ENCODE data around the gene CHAF1B.
"Not testable (repeated sequence)": the region's sequence is repeated elsewhere in the genome, so short reads cannot be mapped to it uniquely, and the experiment has no call there.

Gene CHAF1B

DNA sequence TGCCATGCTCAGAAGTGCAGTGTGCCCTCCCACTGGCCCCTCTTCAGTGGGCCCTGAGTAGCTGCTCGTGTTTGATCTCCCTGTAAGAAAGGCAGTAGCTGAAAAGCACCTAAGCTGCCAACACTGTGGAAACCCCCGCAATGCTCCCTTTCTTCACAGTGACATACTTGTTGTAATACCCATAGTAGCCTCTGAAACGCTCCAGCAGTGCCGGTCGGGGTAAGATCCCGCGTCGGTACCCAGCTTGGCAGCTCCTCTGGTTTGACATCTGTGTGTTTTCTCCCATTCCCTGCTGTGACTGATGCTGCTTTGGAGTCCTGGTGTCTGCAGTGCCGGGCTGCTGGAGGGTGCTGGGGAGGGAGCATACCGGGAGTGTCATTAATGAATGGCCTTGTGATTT, 3.6 kb downstream of the CHAF1B start:
- TF ChIP-seq, protein P1, sequence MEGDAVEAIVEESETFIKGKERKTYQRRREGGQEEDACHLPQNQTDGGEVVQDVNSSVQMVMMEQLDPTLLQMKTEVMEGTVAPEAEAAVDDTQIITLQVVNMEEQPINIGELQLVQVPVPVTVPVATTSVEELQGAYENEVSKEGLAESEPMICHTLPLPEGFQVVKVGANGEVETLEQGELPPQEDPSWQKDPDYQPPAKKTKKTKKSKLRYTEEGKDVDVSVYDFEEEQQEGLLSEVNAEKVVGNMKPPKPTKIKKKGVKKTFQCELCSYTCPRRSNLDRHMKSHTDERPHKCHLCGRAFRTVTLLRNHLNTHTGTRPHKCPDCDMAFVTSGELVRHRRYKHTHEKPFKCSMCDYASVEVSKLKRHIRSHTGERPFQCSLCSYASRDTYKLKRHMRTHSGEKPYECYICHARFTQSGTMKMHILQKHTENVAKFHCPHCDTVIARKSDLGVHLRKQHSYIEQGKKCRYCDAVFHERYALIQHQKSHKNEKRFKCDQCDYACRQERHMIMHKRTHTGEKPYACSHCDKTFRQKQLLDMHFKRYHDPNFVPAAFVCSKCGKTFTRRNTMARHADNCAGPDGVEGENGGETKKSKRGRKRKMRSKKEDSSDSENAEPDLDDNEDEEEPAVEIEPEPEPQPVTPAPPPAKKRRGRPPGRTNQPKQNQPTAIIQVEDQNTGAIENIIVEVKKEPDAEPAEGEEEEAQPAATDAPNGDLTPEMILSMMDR (IDR thresholded peaks at IDR 0.05; ENCODE audit: low read depth, low read length), result no peak
- no peak for DNase-seq (ENCODE audit: extremely low read depth, low read depth)

DNA sequence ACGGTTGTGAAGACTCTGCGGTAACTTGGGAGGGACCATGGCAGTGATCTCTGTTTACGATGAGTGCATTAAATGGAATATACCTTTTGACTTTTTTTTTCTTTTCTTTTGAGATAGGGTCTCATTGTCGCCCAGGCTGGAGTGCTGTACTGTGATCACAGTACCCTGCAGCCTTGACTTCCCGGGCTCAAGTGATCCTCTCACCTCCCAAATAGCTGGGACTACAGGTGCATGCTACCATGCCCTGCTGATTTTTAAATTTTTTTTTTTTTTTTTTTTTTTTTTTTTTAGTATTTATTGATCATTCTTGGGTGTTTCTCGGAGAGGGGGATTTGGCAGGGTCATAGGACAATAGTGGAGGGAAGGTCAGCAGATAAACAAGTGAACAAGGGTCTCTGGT, 6.5 kb downstream of the CHAF1B start:
- not testable (repeated sequence) for DNase-seq (ENCODE audit: extremely low read depth, low read depth)

DNA sequence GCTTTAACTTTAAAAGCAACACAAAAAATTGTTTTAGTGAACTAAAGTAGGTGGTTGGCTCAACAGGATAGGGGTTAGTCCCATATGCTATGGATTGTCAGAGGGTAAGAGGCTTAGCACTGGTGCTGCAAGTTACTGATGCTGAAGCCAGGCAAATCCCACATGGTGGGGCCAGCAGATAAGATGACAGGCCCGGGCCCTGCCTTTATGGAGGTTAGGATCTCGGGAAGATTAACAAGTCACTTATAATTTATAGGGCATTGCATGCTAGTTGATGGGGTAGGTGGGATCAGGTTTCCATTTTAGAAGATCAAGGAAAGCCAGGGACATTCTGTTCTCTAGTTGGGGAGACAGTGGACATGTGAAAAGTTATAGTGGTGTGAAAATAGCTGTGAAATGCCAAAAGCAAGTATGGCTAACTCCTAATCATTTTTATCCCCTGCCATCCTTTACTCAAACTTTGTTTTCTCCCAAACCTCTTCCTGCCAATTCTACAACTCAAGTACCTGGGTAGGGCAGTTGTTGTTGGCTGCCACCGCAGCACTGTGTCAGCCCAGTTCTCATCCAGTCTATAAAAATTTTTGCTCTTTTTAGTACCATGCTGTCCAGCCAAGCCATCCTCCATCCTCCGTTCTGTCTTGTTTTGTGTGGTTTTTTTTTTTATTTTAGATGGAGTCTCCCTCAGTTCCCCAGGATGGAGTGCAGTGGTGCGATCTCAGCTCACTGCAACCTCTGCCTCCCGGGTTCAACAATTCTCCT, 10.3 kb downstream of the CHAF1B start:
- TF ChIP-seq, protein P1 (IDR thresholded peaks at IDR 0.05; ENCODE audit: low read depth, low read length), result no peak
- no peak for DNase-seq (ENCODE audit: extremely low read depth, low read depth)

DNA sequence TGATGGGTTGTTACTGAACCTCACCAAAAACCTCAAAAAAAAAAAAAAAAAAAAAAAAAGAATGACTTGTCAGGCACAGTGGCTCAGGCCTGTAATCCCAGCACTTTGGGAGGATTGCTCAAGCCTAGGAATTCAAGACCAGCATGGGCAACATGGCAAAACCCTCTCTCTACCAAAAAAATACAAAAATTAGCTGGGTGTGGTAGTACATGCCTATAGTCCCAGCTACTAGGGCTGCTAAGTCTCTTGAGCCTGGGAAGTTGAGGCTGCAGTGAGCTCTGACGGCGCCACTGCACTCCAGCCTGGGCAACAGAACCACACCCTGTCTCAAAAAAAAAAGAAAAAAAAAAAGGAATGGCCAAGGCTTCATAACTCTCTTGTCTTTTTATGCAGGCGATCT, 11.1 kb downstream of the CHAF1B start:
- DNase-seq (ENCODE audit: extremely low read depth, low read depth), result no peak
- TF ChIP-seq, protein P1 (IDR thresholded peaks at IDR 0.05; ENCODE audit: low read depth, low read length), result no peak

DNA sequence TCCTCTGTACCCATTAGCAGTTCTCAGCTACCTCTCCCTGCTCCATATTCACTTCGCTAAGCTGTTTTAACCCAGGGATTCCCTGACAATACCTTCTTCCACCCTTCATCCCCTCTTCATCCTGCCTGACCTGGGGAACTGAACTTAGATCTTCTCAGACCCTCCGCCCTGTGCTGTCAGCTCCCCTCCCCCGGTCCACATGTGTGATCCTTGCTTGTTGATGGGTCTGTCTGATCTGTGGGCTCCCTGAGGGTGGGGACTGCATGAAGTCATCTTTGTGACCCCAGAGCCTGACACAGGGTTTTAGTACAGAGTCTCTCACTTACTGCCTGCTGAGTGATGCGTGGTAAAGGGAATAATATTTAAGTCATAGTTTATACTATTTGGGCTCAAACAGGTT, 11.8 kb downstream of the CHAF1B start:
- TF ChIP-seq, protein P1 (IDR thresholded peaks at IDR 0.05; ENCODE audit: low read depth, low read length), result no peak
- DNase-seq (ENCODE audit: extremely low read depth, low read depth), result no peak

DNA sequence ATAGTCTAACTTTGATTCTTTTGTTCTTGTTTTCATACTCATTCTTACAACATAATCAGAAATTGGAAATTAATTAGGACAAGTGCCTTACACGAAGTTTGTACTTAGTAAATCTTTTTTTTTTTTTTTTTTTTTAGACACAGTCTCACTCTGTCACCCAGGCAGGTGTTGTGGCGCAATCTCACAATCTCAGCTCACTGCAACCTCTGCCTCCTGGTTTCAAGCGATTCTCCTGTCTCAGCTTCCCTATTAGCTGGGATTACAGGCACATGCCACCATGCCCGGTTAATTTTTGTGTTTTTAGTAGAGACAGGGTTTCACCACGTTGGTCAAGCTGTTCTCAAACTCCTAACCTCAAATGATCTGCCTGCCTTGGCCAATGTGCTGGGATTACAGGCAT, 12.4 kb downstream of the CHAF1B start:
- TF ChIP-seq, protein P1 (IDR thresholded peaks at IDR 0.05; ENCODE audit: low read depth, low read length), result no peak

DNA sequence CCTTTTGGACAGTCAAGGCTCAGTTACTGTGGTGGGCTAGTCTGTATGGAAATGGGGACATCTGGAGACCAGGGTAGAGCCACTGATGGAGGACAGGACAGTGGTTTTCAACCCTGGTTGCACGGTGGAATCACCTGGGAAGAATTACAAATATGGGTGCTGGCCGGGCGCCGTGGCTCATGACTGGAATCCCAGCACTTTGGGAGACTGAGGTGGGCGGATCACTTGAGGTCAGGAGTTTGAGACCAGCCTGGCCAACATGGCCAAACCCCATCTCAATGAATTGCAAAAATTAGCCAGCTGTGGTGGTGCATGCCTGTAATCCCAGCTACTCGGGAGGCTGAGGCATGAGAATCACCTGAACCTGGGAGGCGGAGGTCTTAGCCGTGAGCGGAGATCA, 14.5 kb downstream of the CHAF1B start:
- DNase-seq (ENCODE audit: extremely low read depth, low read depth), result not testable (repeated sequence)

More for the DNA sequence above, 12.4 kb downstream of the CHAF1B start:
- no peak for DNase-seq (ENCODE audit: extremely low read depth, low read depth)

DNA sequence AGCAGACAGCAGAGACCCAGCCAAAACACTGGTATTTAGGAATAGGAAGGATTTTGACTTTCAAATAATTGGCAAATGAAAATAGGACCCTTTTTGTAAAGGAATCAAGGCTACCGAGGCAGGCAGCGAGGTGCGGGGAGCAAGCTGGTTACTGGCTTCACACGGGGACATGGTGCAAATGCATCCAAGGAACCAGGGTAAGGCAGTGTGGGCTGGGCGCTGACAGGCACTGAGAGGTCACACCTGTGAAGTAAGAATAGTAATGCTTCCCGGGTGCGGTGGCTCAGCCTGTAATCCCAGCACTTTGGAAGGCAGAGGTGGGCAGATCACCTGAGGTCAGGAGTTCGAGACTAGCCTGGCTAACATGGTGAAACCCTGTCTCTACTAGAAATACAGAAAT, 15.5 kb downstream of the CHAF1B start:
- DNase-seq (ENCODE audit: extremely low read depth, low read depth), result no peak
- TF ChIP-seq, protein P1 (IDR thresholded peaks at IDR 0.05; ENCODE audit: low read depth, low read length), result no peak
